OCI-LY3 (cell line): ENCODE data around the gene LPP.

Experiments used
- CTCF ChIP-seq: fragments of 200-600, 300-600 bp; sonication (generic); IDR thresholded peaks from 2 replicates; pipeline ENCODE4 v1.5.1; 2014; ENCODE audit warnings: antibody characterized with exemption, low read length, low read depth
- EZH2phosphoT487 ChIP-seq: fragments of 200-600 bp; shearing (Covaris generic); IDR thresholded peaks from 2 replicates; pipeline ENCODE4 v1.6.1; 2018; ENCODE audit warnings: antibody characterized with exemption, mixed run types, low read depth

- TF ChIP-seq CTCF (no peak), EZH2phosphoT487 (no peak)
Measured at GRCh38 chr3:188316021-188316722, 162.2 kb downstream of the LPP start.
